Right lobe of liver (tissue), 4 donors: Measurements from ENCODE around the gene ZNF524.

Experiments used
- POLR2A ChIP-seq: fragments of 450-650 bp; IDR thresholded peaks from one replicate; pipeline ENCODE4 v1.6.1; 2017; ENCODE audit warnings: antibody characterized with exemption, mild to moderate bottlenecking
- TF ChIP-seq, protein P1 (sequence below), 4 donors: fragments of 200-600 bp in 3 of 4; fragments of 450-650 bp in 1 of 4; IDR thresholded peaks; one replicate each; pipeline versions ENCODE4 v1.5.1 to v1.8.0; 2016 to 2022; ENCODE audit warnings: antibody characterized with exemption in 4 of 4, mild to moderate bottlenecking in 2 of 4
- donor health status: DM: no; HTN: no; CAD: no.
- donor health status: DM: no; HTN: no; CAD: no.
- donor health status: DM: no; HTN: yes; CAD: no.

DNA sequence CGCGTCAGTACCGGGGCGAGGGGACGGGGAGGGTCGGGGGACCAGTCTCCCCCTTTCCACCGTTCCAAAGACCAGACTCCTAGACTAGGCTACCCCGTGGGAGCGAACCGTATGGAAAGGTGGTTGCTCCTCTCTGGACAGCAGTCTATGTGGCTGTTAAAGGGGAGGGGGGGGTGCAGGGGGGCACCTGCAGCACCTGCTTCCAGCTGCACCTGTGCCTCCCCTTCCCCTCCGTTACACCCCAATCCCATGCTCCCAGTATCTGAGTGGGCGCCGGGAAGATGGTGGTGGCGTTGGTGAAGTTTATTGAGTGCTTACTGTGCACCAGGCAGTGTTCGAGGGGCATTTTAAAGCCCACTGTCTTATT, 557 bp downstream of the ZNF524 start:
- TF ChIP-seq, protein P1, sequence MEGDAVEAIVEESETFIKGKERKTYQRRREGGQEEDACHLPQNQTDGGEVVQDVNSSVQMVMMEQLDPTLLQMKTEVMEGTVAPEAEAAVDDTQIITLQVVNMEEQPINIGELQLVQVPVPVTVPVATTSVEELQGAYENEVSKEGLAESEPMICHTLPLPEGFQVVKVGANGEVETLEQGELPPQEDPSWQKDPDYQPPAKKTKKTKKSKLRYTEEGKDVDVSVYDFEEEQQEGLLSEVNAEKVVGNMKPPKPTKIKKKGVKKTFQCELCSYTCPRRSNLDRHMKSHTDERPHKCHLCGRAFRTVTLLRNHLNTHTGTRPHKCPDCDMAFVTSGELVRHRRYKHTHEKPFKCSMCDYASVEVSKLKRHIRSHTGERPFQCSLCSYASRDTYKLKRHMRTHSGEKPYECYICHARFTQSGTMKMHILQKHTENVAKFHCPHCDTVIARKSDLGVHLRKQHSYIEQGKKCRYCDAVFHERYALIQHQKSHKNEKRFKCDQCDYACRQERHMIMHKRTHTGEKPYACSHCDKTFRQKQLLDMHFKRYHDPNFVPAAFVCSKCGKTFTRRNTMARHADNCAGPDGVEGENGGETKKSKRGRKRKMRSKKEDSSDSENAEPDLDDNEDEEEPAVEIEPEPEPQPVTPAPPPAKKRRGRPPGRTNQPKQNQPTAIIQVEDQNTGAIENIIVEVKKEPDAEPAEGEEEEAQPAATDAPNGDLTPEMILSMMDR (IDR thresholded peaks at IDR 0.05) = no peak
- TF ChIP-seq POLR2A = no peak
